SIG-M5 treated with dmso at 0.1 percent for 504 hours (cell line): ENCODE results near the gene NUDT3.
"Not testable (repeated sequence)": the region's sequence is repeated elsewhere in the genome, so short reads cannot be mapped to it uniquely, and the experiment has no call there.

Experiments
- DNase-seq: peaks from one replicate; lab custom pipeline; 2025; ENCODE audit not compliant: unreplicated experiment; lab: John Stamatoyannopoulos, UW

Gene NUDT3

GRCh38 chr6:34393191-34393965 is 909 bp upstream of the NUDT3 start:
- peak; percentile 69 for DNase-seq

- peak; percentile 65 for DNase-seq
These were observed 528 bp downstream of the NUDT3 start for GRCh38 chr6:34391786-34392496.

- DNase-seq = no peak
These were observed 1.0 kb downstream of the NUDT3 start for GRCh38 chr6:34391473-34391785.

GRCh38 chr6:34390531-34391472 is 1.7 kb downstream of the NUDT3 start:
- DNase-seq = peak; percentile 75

GRCh38 chr6:34389034-34389433 is 3.4 kb downstream of the NUDT3 start:
- DNase-seq = peak; percentile 48

GRCh38 chr6:34388421-34388820 is 4.0 kb downstream of the NUDT3 start:
- DNase-seq = no peak

GRCh38 chr6:34386316-34387137 is 5.9 kb downstream of the NUDT3 start:
- DNase-seq = no peak

- no peak for DNase-seq
These were observed 6.7 kb downstream of the NUDT3 start for GRCh38 chr6:34385793-34386195.

- no peak for DNase-seq
These were observed 7.9 kb downstream of the NUDT3 start for GRCh38 chr6:34384321-34385153.

GRCh38 chr6:34383656-34384320 is 8.7 kb downstream of the NUDT3 start:
- DNase-seq = no peak

GRCh38 chr6:34383161-34383631 is 9.3 kb downstream of the NUDT3 start:
- DNase-seq = no peak

- no peak for DNase-seq
These were observed 11.4 kb downstream of the NUDT3 start for GRCh38 chr6:34381081-34381480.

- no peak for DNase-seq
These were observed 14.0 kb downstream of the NUDT3 start for GRCh38 chr6:34378470-34378869.

GRCh38 chr6:34377984-34378383 is 14.5 kb downstream of the NUDT3 start:
- DNase-seq = no peak

GRCh38 chr6:34377571-34377970 is 14.9 kb downstream of the NUDT3 start:
- DNase-seq = not testable (repeated sequence)

GRCh38 chr6:34375833-34376232 is 16.6 kb downstream of the NUDT3 start:
- no peak for DNase-seq

GRCh38 chr6:34374508-34374907 is 18.0 kb downstream of the NUDT3 start:
- no peak for DNase-seq

- peak; percentile 87 for DNase-seq
These were observed 18.4 kb downstream of the NUDT3 start for GRCh38 chr6:34374069-34374468.

- no peak for DNase-seq
These were observed 19.0 kb downstream of the NUDT3 start for GRCh38 chr6:34373511-34373910.
